ENCODE data around the gene CDHR3. TPM values are rescaled to one million over a fixed set of nuclear protein-coding genes. Genes with fewer than 3 reads are reported as not detected.

The CDHR3 gene
- total and polyA plus RNA-seq, 2 donors (not counting 1 experiment from before 2014, with no cell fraction given), result 5.1 to 9.4 TPM

- H3K27me3 ChIP-seq (ENCODE audit: control insufficient read depth, insufficient read depth, low read length), result peaks cover 8% of the 10 kb centered on the region
- no peak overlapping the region for H3K4me2 ChIP-seq (ENCODE audit: extremely low read depth, insufficient read depth, low read length)
- DNase-seq (ENCODE audit: low read depth in 2 of 2), result no peak
- H3K27ac ChIP-seq (ENCODE audit: insufficient read depth, low read length), result no peak overlapping the region
- H4K20me1 ChIP-seq (ENCODE audit: control insufficient read depth, extremely low read depth, insufficient read depth, low read length), result no peaks in the 10 kb centered on the region
- no peak overlapping the region for H3K9ac ChIP-seq (ENCODE audit: insufficient read depth, low read length)
- no peak overlapping the region for H3K4me3 ChIP-seq (replicated peaks in 1 of 4; ENCODE audit: control extremely low read depth in 1 of 4, insufficient read depth in 1 of 4, low read depth in 3 of 4, low read length in 4 of 4)
- no peaks in the 10 kb centered on the region for H3K36me3 ChIP-seq (ENCODE audit: control insufficient read depth, insufficient read depth, low read length)
- H2AFZ ChIP-seq (ENCODE audit: low read length), result no peak overlapping the region
- no peaks in the 10 kb centered on the region for H3K9me3 ChIP-seq (ENCODE audit: control insufficient read depth, insufficient read depth, low read depth, low read length)
- H3K4me1 ChIP-seq (ENCODE audit: control insufficient read depth, extremely low read depth, insufficient read depth, low read length), result no peaks in the 10 kb centered on the region
- TF ChIP-seq CTCF (conservative IDR thresholded peaks at IDR 0.05 in 1 of 2, IDR thresholded peaks at IDR 0.05 in 1 of 2; ENCODE audit: low read depth in 1 of 2, low read length in 2 of 2) (no peak), EZH2 (IDR thresholded peaks at IDR 0.05; ENCODE audit: low read length, missing control alignments) (no peak)
- H3K79me2 ChIP-seq (ENCODE audit: control insufficient read depth, insufficient read depth, low read length), result no peaks in the 10 kb centered on the region
These were observed 89.6 kb downstream of the CDHR3 start for GRCh38 chr7:106052681-106053080.

GRCh38 chr7:106053109-106053508 lies 90.0 kb downstream of the CDHR3 start:
- H3K27me3 ChIP-seq (ENCODE audit: control insufficient read depth, insufficient read depth, low read length), result peaks cover 8% of the 10 kb centered on the region
- TF ChIP-seq CTCF (conservative IDR thresholded peaks at IDR 0.05 in 1 of 2, IDR thresholded peaks at IDR 0.05 in 1 of 2; ENCODE audit: low read depth in 1 of 2, low read length in 2 of 2) (no peak), EZH2 (IDR thresholded peaks at IDR 0.05; ENCODE audit: low read length, missing control alignments) (no peak)
- no peak overlapping the region for H2AFZ ChIP-seq (ENCODE audit: low read length)

DNA sequence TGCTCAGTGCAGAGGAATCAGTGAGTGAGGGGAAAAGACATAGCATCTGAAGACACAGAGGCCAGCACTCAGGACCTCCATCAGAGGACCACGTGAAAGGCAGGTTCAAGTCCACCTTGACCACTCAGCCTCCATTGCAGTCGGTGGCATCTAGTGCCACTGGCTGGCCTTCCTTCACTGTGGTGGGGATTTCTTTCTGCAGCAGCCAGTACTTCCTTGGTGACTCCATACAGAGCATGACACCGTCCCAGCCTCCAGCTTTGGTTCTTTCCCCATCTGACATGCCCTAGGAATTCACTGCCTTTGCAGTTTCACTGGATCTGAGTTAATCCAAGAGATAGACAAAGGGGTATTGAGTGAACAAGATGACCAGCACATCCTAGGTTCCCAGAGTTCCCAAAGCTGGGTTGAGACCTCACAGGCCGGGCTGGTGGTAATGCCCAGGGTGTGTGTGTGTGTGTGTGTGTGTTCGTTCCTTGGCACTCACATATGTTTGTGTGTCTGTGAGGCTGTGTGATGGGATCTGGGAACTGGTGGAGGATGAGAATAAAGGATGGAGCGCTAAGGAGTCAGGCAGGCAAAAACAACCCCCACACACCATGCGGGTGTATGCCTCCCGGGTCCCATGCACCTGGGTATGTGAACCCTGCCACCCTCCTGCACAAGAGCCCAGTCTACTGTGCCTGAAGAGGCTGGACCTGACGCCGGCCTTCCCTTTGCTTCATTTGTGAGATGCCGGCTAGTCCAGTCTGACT lies 91.3 kb downstream of the CDHR3 start:
- no peaks in the 10 kb centered on the region for H4K20me1 ChIP-seq (ENCODE audit: control insufficient read depth, extremely low read depth, insufficient read depth, low read length)
- TF ChIP-seq EZH2 (IDR thresholded peaks at IDR 0.05; ENCODE audit: low read length, missing control alignments) (no peak), CTCF (conservative IDR thresholded peaks at IDR 0.05 in 1 of 2, IDR thresholded peaks at IDR 0.05 in 1 of 2; ENCODE audit: low read depth in 1 of 2, low read length in 2 of 2) (no peak)
- no peak overlapping the region for H3K27ac ChIP-seq (ENCODE audit: insufficient read depth, low read length)
- no peaks in the 10 kb centered on the region for H3K36me3 ChIP-seq (ENCODE audit: control insufficient read depth, insufficient read depth, low read length)
- H3K9me3 ChIP-seq (ENCODE audit: control insufficient read depth, insufficient read depth, low read depth, low read length), result no peaks in the 10 kb centered on the region
- H3K79me2 ChIP-seq (ENCODE audit: control insufficient read depth, insufficient read depth, low read length), result no peaks in the 10 kb centered on the region
- no peak overlapping the region for H2AFZ ChIP-seq (ENCODE audit: low read length)
- no peak overlapping the region for H3K9ac ChIP-seq (ENCODE audit: insufficient read depth, low read length)
- H3K4me3 ChIP-seq (replicated peaks in 1 of 4; ENCODE audit: control extremely low read depth in 1 of 4, insufficient read depth in 1 of 4, low read depth in 3 of 4, low read length in 4 of 4), result no peak overlapping the region
- no peak for DNase-seq (ENCODE audit: low read depth in 2 of 2)
- H3K4me1 ChIP-seq (ENCODE audit: control insufficient read depth, extremely low read depth, insufficient read depth, low read length), result no peaks in the 10 kb centered on the region
- H3K27me3 ChIP-seq (ENCODE audit: control insufficient read depth, insufficient read depth, low read length), result peaks cover 8% of the 10 kb centered on the region
- H3K4me2 ChIP-seq (ENCODE audit: extremely low read depth, insufficient read depth, low read length), result no peak overlapping the region

More at GRCh38 chr7:106053109-106053508, 90.0 kb downstream of the CDHR3 start:
- no peak overlapping the region for H3K9ac ChIP-seq (ENCODE audit: insufficient read depth, low read length)
- H3K4me3 ChIP-seq (replicated peaks in 1 of 4; ENCODE audit: control extremely low read depth in 1 of 4, insufficient read depth in 1 of 4, low read depth in 3 of 4, low read length in 4 of 4), result no peak overlapping the region
- H3K9me3 ChIP-seq (ENCODE audit: control insufficient read depth, insufficient read depth, low read depth, low read length), result no peaks in the 10 kb centered on the region
- H3K4me2 ChIP-seq (ENCODE audit: extremely low read depth, insufficient read depth, low read length), result no peak overlapping the region
- H4K20me1 ChIP-seq (ENCODE audit: control insufficient read depth, extremely low read depth, insufficient read depth, low read length), result no peaks in the 10 kb centered on the region
- no peaks in the 10 kb centered on the region for H3K36me3 ChIP-seq (ENCODE audit: control insufficient read depth, insufficient read depth, low read length)
- H3K79me2 ChIP-seq (ENCODE audit: control insufficient read depth, insufficient read depth, low read length), result no peaks in the 10 kb centered on the region
- H3K4me1 ChIP-seq (ENCODE audit: control insufficient read depth, extremely low read depth, insufficient read depth, low read length), result no peaks in the 10 kb centered on the region
- no peak overlapping the region for H3K27ac ChIP-seq (ENCODE audit: insufficient read depth, low read length)
- no peak for DNase-seq (ENCODE audit: low read depth in 2 of 2)

Measured in fibroblast of lung (primary cell).